PC-3 (cell line): ENCODE measurements around the gene PCYT2. TPM values are rescaled to one million over a fixed set of nuclear protein-coding genes. Genes with fewer than 3 reads are reported as not detected.
A peak's percentile ranks its signal among the peaks of the same experiment; 100 is the strongest.

Experiments
- ATAC-seq: fragments of 200-7000 bp; cut with Tn5 transposase; 2 replicates; pipeline ENCODE4 v1.9.1; 2020; ENCODE audit warnings: mild to moderate bottlenecking, moderate library complexity
- BruUV-seq: library from RNA; stranded (reverse); fragments of 400-500 nt; replicated peaks from 2 replicates; lab custom pipeline; 2021; lab: Mats Ljungman, UMichigan
- CTCF ChIA-PET: fragments of 300-600 bp; sonication (Branson Sonifier 250); formaldehyde crosslinking; loops from one replicate; lab custom pipeline; 2022; ENCODE audit warnings: antibody characterized with exemption; lab: Charles Lee
- POLR2A ChIA-PET: fragments of 300-600 bp; sonication (Branson Sonifier 250); formaldehyde crosslinking; loops from one replicate; lab custom pipeline; 2022; ENCODE audit warnings: antibody characterized with exemption; ENCODE audit not compliant: unreplicated experiment; lab: Charles Lee
- DNase-seq: peaks from one replicate; pipeline ENCODE4 v3.0.0-alpha.2; 2015
- H2AFZ ChIP-seq: fragments of 300-600 bp; sonication (generic); 2 replicates; pipeline ENCODE4 v1.6.0; 2016; ENCODE audit warnings: antibody characterized with exemption, low read length
- H3F3A ChIP-seq: fragments of 300-600 bp; sonication (generic); one replicate; pipeline ENCODE4 v1.6.0; 2017; ENCODE audit warnings: antibody characterized with exemption, low read length, control low read depth, mild to moderate bottlenecking; ENCODE audit not compliant: unreplicated experiment
- H3K27ac ChIP-seq: fragments of 300-600 bp; sonication (generic); 2 replicates; pipeline ENCODE4 v1.5.1; 2016; ENCODE audit warnings: mild to moderate bottlenecking, low read length
- H3K27me3 ChIP-seq: fragments of 300-600 bp; sonication (generic); 2 replicates; pipeline ENCODE4 v1.6.1; 2016; ENCODE audit warnings: low read length, mixed read lengths
- H3K36me3 ChIP-seq: fragments of 300-600 bp; sonication (generic); 2 replicates; pipeline ENCODE4 v1.6.1; 2016; ENCODE audit warnings: low read depth, mixed run types, low read length, mixed read lengths
- H3K4me1 ChIP-seq: fragments of 300-600 bp; sonication (generic); 2 replicates; pipeline ENCODE4 v1.5.1; 2016; ENCODE audit warnings: low read length; ENCODE audit not compliant: insufficient read depth
- H3K4me2 ChIP-seq: fragments of 300-600 bp; sonication (generic); 2 replicates; pipeline ENCODE4 v1.6.0; 2016; ENCODE audit warnings: low read length
- H3K4me3 ChIP-seq: fragments of 300-600 bp; sonication (generic); 2 replicates; pipeline ENCODE4 v1.5.1; 2016; ENCODE audit warnings: mild to moderate bottlenecking, low read length, mixed read lengths
- H3K79me2 ChIP-seq: fragments of 300-600 bp; sonication (generic); 2 replicates; pipeline ENCODE4 v1.6.1; 2017; ENCODE audit warnings: low read length, mixed read lengths
- H3K9ac ChIP-seq: fragments of 300-600 bp; sonication (generic); 2 replicates; pipeline ENCODE4 v1.6.0; 2016; ENCODE audit warnings: mild to moderate bottlenecking, low read length
- H3K9me2 ChIP-seq: fragments of 300-600 bp; sonication (generic); replicated peaks from 2 replicates; pipeline ENCODE4 v1.6.1; 2016; ENCODE audit warnings: mixed run types, low read length, mixed read lengths
- H3K9me3 ChIP-seq: fragments of 300-600 bp; sonication (generic); 2 replicates; pipeline ENCODE4 v1.6.1; 2016; ENCODE audit warnings: low read length, mixed read lengths
- H4K20me1 ChIP-seq: fragments of 300-600 bp; sonication (generic); 2 replicates; pipeline ENCODE4 v1.6.1; 2016; ENCODE audit warnings: low read length, mixed read lengths
- CTCF ChIP-seq: fragments of 300-600 bp; sonication (generic); conservative IDR thresholded peaks from 2 replicates; pipeline ENCODE4 v1.5.1; 2017; ENCODE audit warnings: antibody characterized with exemption, low read depth, mild to moderate bottlenecking, low read length
- EZH2 ChIP-seq: fragments of 300-600 bp; sonication (generic); IDR thresholded peaks from one replicate; pipeline ENCODE4 v1.6.1; 2017; ENCODE audit warnings: antibody characterized with exemption, mild to moderate bottlenecking, low read length; ENCODE audit not compliant: unreplicated experiment
- EZH2phosphoT487 ChIP-seq: fragments of 300-600 bp; sonication (generic); IDR thresholded peaks from 2 replicates; pipeline ENCODE4 v1.6.1; 2018; ENCODE audit warnings: mild to moderate bottlenecking, antibody characterized with exemption, low read length, borderline replicate concordance
- intact Hi-C: fragments of 100-400 bp; cut with micrococcal nuclease; formaldehyde crosslinking; loops from 2 replicates; pipeline ENCODE4 v1.9.0; 2023
- total RNA-seq: library from RNA; depleted of rRNA; stranded (reverse); fragments of >200 nt; gene quantifications from 2 replicates; pipeline ENCODE4 v1.2.3, GENCODE V29; 2014

The PCYT2 gene
- total RNA-seq, 1 experiment from 2014 or later: 33.3 TPM

DNA sequence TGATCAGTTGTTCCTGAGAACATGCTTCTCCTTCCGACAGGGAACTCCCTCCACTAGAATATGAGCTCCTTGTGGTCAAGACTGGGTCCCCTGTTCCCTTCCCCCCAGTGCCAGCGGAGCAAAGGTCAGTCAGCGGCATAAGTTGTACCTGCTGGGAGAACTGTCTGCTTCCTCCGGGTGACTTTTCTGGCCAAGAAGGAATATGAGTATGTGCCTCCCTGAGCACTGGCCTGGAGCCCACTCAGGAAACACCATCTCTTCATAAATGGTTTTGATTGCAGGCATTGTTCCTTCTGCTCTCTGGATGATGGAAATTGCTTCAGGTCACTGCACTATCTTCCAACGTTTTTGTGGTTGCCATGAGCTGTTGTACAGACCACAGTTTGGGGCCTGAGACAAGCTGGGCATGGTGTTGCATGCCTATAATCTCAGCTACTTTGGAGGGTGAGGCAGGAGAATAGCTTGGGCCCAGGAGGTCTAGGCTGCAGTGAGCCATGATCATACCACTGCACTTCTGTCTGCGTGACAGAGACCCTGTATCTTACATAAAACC lies 48.0 kb downstream of the PCYT2 start:
- no TSS peak for BruUV-seq
- intact Hi-C loops: no loop called here

GRCh38 chr17:81860756-81861568 lies 50.2 kb downstream of the PCYT2 start:
- TF ChIP-seq EZH2phosphoT487 (no peak), CTCF (no peak), EZH2 (no peak)
- peak overlapping the region; percentile 94 for H3K4me2 ChIP-seq
- peaks cover 15% of the 10 kb centered on the region for H3K36me3 ChIP-seq
- H3K27me3 ChIP-seq: no peaks in the 10 kb centered on the region
- H3K9me2 ChIP-seq: no peaks in the 10 kb centered on the region
- H3K4me3 ChIP-seq: peak overlapping the region; percentile 93
- H2AFZ ChIP-seq: peak overlapping the region; percentile 29
- DNase-seq (peak; percentile 100), ATAC-seq (peak; percentile 80)
- intact Hi-C loops: loop anchor here (1.0 kb wide), 1 partner anchor 128 kb away; no protein-coding TSS in a partner anchor
- H3F3A ChIP-seq: no peaks in the 10 kb centered on the region
- peaks cover 27% of the 10 kb centered on the region for H4K20me1 ChIP-seq
- peaks cover 83% of the 10 kb centered on the region for H3K79me2 ChIP-seq
- peaks cover 37% of the 10 kb centered on the region for H3K4me1 ChIP-seq
- ChIA-PET POLR2A (interaction anchor here (0.5 to 0.6 kb wide), 2 partner anchors 29 to 721 kb away, joined by 4 to 9 read pairs; no protein-coding TSS in a partner anchor), CTCF (interaction anchor here (0.5 to 0.7 kb wide), 2 partner anchors 45 to 197 kb away, joined by 3 to 4 read pairs; no protein-coding TSS in a partner anchor)
- no peaks in the 10 kb centered on the region for H3K9me3 ChIP-seq
- H3K9ac ChIP-seq: peak overlapping the region; percentile 93
- TSS peak; percentile 67 for BruUV-seq
- peak overlapping the region; percentile 73 for H3K27ac ChIP-seq

More for the DNA sequence above, 48.0 kb downstream of the PCYT2 start:
- no peak overlapping the region for H2AFZ ChIP-seq
- no peak for TF ChIP-seq CTCF
- TF ChIP-seq EZH2: no peak
- TF ChIP-seq EZH2phosphoT487: no peak
- DNase-seq (no peak), ATAC-seq (no peak)
- H3K36me3 ChIP-seq: peaks cover 13% of the 10 kb centered on the region; the same call in 1 of the 2 replicates
- CTCF ChIA-PET: no interaction called here
- no peak overlapping the region for H3K27ac ChIP-seq
- H3K9me2 ChIP-seq: no peaks in the 10 kb centered on the region
- peak overlapping the region; percentile 44; the same call in 1 of the 2 replicates for H3K4me3 ChIP-seq
- POLR2A ChIA-PET: interaction anchor here (0.6 kb wide), 1 partner anchor 352 kb away, joined by 3 read pairs; no protein-coding TSS in a partner anchor
- H3K79me2 ChIP-seq: peaks cover 61% of the 10 kb centered on the region
- no peak overlapping the region for H3K9ac ChIP-seq
- H3K4me2 ChIP-seq: peak overlapping the region; percentile 94
- H3K27me3 ChIP-seq: no peaks in the 10 kb centered on the region
- H3F3A ChIP-seq: peaks cover 16% of the 10 kb centered on the region
- peaks cover 18% of the 10 kb centered on the region for H4K20me1 ChIP-seq
- H3K9me3 ChIP-seq: no peaks in the 10 kb centered on the region
- peaks cover 44% of the 10 kb centered on the region for H3K4me1 ChIP-seq
